Esophagus squamous epithelium (tissue), 4 donors: ENCODE data around the gene FBH1.

ENCODE experiments used
- CTCF ChIP-seq, 6 experiments: fragments of 450-650 bp in 4 of 6; fragments of 200-600 bp in 2 of 6; sonication (generic) in 2 of 6; IDR thresholded peaks; one replicate each; pipeline ENCODE4 v1.5.1; 2016 to 2019; ENCODE audit warnings: antibody characterized with exemption in 6 of 6, mild to moderate bottlenecking in 4 of 6, moderate library complexity in 4 of 6
- POLR2A ChIP-seq, 4 donors: fragments of 450-650 bp; IDR thresholded peaks; one replicate each; pipeline ENCODE4 v1.6.1; 2017; ENCODE audit warnings: antibody characterized with exemption in 4 of 4, mild to moderate bottlenecking in 4 of 4, moderate library complexity in 3 of 4

GRCh38 chr10:5945190-5945509 lies 55.1 kb downstream of the FBH1 start:
- TF ChIP-seq CTCF (IDR thresholded peaks at IDR 0.05) (no peak), POLR2A (IDR thresholded peaks at IDR 0.05) (no peak)
